Ammon's horn (tissue), 1 donor: Measurements from ENCODE around the gene ATP6V1G2.
"Not testable (repeated sequence)": the region's sequence is repeated elsewhere in the genome, so short reads cannot be mapped to it uniquely, and the experiment has no call there.

Experiments
- DNase-seq: peaks from one replicate; pipeline ENCODE4 v3.0.0-alpha.2; 2016; ENCODE audit warnings: low spot score

The ATP6V1G2 gene

DNA sequence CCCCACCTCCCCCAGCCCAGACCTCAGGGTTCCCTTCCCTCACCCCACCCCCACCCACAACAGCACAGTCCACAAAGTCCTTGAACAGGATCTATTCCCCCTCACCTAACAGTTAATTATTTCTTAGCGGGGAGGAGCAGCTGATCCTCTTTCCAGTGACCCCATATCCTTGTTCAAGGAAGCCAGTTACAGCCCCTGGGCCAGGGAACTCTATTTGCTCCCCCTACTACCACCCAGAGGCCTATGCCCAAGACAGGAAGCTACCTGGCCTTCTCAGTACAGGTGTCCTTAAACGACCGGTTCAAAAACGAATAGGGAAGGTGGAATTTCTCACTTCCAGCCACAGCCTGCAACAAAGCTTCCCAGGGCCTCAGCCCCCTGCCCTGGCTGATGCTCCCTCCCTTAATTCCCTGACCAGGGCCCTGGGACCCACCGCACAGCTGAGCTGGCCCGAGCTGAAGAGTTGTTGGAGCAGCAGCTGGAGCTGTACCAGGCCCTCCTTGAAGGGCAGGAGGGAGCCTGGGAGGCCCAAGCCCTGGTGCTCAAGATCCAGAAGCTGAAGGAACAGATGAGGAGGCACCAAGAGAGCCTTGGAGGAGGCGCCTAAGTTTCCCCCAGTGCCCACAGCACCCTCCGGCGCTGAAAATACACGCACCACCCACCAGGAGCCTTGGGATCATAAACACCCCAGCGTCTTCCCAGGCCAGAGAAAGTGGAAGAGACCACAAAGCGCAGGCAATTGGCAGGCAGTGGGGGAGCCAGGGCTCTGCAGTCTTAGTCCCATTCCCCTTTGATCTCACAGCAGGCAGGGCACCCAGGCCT, 16.9 kb downstream of the ATP6V1G2 start:
- no peak for DNase-seq

DNA sequence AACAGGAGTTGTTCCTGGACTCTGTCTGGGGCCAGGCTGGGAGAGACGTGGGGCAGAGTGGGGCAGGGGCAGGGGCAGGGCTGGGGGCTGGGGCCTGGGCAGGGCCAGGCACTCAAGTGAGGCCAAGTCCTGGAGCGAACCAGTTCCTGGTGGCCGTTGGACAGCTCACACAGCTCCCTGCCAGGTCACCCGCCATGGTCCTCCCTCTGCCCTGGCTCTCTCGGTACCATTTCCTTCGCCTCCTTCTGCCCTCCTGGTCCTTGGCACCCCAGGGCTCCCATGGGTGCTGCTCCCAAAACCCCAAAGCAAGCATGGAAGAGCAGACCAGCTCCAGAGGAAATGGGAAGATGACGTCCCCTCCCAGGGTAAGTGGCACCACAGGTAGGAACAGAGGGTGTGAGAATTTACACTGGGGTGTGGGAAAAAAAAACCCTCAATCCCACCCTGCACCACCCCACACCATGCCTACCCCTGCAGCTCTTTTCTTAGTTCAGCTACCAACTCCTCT, 17.5 kb downstream of the ATP6V1G2 start, which contains the start of gene MCCD1:
Gene MCCD1, plus strand, starts transcription at position 142 of the 508 bp plus-strand sequence. Its CDS starts 53 bp downstream, at position 195.
- no peak for DNase-seq

DNA sequence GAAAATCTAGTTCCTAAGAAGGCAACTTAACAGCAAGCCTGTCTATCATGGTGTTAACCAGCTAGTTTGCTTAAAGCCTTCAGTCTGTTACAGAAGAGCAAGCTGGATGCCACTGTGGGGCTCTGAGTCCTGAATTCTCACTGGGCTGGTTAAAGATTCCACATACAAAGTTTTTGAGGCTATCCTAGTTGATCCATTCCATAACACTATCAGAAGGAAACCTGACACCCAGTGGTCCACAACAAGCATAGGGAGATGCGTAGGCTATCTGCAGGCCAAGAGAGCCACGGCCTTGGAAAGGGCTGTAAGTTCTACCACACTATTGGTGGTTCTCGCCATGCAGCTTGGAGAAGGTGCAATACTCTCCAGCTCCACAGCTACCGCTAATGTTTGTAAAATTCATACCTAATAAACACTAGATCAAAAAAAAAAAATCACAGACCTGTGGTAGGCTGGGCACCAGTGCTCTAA, 18.1 kb downstream of the ATP6V1G2 start:
- DNase-seq, result no peak

DNA sequence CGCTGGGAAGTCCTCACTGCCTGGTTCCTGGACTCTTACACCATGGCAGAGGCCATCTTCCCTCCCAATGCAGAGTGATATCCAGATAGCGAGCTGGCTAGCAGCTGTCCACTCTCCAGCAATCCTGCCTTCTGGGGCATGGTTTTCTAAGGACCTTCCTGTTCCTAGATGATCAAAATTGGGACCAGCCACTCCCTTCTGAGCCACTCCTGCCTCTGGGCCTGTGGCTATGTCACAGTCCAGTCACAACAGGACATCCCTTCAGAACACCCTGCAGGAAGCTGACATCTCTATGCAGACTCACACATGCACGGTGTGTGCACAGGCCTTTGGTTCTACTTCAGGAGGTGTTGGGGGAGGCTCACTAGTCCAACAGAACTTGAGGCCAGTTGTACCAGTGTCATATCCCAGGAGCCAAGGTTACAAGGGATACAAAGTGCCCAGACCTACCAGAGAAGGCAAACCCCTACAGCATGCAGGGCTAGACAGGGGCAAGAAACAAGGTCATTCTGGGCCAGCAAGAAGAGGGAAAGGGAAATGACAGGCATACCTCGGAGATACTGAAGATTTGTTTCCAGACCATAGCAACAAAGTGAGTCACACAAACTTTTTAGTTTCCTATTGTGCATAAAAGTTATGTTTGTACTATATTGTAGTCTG, 20.3 kb downstream of the ATP6V1G2 start:
- DNase-seq, result no peak

DNA sequence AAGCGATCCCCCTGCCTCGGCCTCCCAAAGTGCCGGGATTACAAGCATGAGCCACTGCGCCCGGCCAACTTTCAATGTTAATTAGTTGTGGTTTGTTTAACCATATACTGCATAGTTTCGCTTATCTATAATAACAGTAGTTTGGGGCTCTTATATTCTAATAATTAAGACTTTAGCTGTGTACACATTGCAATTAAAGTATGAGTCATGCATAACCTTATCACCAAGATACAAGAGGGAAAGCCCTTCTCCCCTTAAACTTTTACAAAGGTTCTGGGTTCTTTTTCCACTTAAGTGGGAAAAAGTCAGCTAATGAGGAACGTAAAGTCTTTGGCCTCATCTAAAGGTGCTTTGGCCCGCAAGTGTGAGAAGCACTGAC, 20.9 kb downstream of the ATP6V1G2 start:
- DNase-seq, result no peak

DNA sequence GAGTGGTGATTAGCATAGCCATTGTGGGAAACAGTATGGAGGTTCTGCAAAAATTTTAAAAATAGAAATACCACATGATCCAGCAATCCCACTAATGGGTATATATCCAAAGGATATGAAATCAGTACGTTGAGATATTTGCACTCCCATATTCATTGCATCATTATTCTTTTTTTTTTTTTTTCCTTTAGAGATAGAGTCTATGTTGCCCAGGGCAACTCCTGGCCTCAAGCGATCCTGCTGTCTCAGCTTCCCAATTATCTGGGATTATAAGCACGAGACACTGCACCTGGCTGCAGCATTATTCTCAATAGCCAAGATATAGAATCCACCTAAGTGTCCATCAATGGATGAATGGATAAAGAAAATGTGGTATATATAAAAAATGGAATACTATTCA, 24.6 kb downstream of the ATP6V1G2 start:
- no peak for DNase-seq

DNA sequence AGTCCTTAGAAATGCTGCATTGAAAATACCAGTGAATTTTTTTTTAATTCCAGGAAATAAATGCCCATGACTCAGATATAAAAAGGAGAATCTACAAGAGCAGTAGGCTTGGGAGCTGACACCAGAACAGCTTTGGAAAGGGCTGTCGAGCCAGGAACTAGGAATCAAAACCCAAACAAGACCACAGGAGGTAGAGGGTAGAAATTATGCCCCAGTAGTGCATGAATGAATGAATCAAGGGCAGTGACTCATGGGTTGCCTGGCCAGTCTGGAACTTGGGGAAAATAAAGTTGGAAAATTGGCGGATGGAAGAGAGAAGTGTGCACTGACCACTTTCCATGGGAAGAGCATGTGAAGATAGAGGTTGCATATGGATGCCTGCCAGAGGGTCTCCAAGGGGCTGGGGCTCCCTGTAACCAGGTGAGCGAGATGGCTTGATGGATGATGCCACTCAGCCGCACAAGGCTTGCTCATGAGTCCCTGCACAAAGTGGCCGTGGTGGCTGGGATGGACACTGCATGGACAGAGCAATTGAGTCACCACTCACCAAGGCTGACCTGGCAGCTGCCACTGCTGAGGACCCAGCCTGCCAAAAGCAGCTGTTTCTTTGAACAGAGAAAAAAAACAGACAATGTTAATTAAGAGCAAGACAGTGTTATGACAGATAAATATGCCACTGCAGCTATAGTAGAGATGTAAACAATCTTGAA, 32.8 kb downstream of the ATP6V1G2 start:
- DNase-seq, result no peak

DNA sequence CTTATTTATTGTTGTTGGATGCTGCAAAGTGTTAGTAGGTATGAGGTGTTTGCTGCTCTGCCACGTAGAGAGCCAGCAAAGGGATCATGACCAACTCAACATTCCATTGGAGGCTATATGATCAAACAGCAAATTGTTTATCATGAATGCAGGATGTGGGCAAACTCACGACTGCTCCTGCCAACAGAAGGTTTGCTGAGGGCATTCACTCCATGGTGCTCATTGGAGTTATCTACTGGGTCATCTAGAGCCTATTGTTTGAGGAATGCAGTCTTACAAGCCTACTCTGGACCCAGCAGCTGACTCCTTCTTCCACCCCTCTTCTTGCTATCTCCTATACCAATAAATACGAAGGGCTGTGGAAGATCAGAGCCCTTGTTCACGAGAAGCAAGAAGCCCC, 36.4 kb downstream of the ATP6V1G2 start:
- no peak for DNase-seq

DNA sequence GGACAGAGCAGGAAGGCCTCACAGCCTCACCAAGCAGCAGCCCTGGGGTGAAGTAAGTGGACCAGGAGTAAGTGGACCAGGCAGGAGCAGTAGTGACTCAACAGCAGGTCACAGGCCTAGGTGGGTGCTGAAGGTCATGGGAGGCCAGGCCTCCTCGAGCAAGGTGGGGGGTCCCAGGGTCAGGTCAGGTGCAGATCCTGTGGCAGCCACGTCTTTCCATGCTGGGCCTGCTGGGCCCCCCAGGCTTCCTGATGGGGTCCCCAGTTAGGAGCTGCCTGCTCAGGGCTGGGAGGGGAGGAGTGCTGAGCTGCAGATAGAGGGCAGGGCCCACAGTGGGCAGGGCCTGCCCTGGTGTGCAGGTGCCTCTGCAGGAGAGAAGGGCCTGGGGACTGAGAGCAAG, 37.4 kb downstream of the ATP6V1G2 start:
- DNase-seq, result not testable (repeated sequence)

DNA sequence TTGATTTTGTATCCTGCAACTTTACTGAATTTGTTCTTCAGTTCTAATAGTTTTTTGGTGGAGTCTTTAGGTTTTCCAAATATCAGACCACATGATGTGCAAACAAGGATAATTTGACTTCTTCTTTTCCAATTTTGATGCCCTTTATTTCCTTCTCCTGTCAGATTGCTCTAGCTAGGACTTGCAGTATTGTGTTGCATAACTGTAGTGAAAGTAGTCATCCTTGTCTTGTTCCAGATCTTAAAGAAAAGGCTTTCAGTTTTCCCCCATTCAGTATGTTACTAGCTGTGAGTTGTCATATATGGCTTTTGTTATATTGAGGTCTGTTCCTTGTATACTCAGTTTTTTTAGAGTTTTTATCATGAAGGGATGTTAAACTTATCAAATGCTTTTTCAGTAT, 43.8 kb downstream of the ATP6V1G2 start:
- no peak for DNase-seq

DNA sequence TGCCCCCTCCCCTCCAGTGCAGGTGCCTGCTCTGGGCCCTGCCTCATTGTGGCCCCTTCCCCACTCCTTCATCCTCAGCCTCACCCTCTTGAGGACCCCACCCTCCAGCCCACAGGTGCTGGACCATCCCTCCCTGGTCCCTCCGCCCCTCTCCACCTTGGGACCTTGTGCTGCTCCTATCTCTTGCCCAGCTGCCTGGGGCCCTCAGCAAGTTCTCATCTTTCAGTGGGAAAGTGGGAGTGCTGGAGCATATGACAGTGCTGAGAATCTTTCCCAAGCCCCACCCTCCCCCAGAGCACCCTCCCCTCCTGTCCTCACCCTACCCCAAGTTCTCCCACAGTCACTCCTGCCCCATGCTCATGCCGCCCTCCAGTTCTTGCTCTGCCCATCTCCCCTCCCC, 46.8 kb downstream of the ATP6V1G2 start:
- not testable (repeated sequence) for DNase-seq

DNA sequence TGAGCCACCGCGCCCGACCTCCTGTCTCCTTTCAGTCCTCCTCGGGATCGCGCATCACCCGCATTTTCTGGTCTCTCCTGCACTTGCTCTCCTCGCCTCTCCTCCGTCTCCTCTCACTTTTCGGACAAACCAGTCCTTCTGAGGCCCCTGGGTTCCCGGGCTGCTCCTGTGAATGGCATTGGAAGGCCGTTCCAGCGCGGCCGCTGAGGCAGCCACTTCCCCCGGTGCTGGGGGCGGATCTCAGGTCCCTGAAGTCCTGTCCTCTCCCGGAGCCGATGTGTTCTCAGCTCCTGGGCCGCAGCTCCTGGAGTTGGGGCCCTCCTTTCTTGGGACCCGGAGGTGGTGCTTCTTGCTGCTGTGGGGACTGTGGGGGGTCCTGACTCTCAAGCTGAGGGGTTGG, 47.7 kb downstream of the ATP6V1G2 start:
- DNase-seq, result no peak

DNA sequence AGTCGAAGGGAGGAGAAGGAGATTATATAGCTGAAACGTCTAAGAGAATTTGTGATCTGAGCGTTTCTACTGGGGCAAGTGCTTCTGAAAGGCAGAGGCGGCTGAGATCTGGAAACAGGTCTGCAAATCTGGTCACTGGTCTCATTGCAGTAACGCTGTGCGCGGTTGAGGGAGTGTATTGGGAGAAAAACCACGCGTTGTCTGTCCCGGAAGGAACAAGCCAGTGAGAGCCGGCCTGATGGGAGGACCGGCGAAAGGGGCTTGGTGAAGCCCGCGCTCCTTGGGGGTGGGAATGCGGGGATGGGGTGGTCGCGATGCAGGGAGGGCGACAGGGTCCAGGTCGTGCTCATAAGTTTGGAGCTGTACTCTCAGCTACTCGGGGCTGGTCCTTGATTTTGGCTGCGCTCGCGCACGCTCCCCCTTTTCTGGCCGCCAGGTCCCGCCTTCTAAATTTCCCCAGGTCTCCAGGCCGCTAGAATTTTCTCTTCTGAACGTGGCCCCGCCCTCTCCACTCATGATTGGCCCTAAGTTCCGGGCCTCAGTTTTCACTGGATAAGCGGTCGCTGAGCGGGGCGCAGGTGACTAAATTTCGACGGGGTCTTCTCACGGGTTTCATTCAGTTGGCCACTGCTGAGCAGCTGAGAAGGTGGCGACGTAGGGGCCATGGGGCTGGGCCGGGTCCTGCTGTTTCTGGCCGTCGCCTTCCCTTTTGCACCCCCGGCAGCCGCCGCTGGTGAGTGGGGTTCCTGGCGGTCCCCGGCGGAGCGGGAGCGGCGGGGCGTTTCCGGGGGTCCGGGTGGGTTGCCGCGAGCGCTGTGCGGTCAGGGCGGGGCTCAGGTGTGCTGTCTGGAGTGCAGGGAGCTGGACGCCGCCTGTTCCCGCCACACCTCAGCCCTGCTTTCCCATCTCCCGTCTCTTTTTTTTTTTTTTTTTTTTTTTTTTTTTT, 48.6 kb downstream of the ATP6V1G2 start, which contains the start of gene MICB:
Gene MICB, plus strand, starts transcription at position 615 of the 946 bp plus-strand sequence. Its CDS starts 49 bp downstream, at position 664.
- DNase-seq, result peak; percentile 77

DNA sequence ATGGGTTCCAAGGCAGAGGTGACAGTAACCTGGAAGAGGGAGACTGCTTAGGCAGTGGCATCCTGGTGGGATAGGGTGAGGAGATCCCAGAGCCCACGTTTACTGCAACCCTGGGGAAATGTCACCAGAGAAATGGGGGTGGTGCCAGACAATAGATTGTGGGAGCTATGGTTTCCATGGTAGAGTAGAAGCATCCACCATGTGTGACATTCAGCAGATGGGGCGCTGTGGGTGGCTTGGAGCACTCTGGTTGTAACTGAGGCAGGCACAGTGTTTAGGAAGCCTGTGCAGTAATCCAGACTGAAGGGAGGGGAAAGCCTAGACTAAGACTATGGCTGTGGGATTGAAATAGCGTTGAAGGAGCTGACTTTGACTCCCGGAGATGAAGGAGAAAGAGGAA, 49.6 kb downstream of the ATP6V1G2 start:
- peak; percentile 68 for DNase-seq

DNA sequence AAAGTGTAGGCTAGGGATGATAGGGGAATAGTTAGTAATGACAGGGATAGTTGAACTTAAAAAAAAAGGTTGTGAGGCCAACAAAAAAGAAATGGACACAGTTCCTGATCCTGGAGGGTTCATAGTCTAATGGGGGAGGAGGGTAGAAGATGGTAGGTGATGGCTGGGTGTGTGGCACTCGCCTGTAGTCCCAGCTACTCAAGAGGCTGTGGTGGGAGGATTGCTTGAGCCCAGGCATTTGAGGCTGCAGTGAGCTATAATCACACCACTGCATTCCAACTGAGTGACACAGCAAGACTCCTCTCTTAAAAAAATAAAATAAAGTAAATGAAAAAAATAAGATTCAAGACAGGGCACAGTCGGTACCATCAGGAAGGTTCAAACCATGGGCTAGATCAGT, 50.8 kb downstream of the ATP6V1G2 start:
- no peak for DNase-seq
